Parathyroid adenoma (tissue), 2 donors: ENCODE measurements around the gene OPCML.
"Not testable (repeated sequence)": the region's sequence is repeated elsewhere in the genome, so short reads cannot be mapped to it uniquely, and the experiment has no call there.

Experiments
- H2AFZ ChIP-seq: fragments of 300-600 bp; sonication (generic); one replicate; pipeline ENCODE4 v1.7.0; 2017; ENCODE audit warnings: antibody characterized with exemption, mild to moderate bottlenecking
- H3K27ac ChIP-seq: fragments of 300-600 bp; sonication (generic); one replicate; pipeline ENCODE4 v1.7.0; 2017
- H3K27me3 ChIP-seq: fragments of 300-600 bp; sonication (generic); one replicate; pipeline ENCODE4 v1.7.0; 2017; ENCODE audit warnings: low read length; ENCODE audit not compliant: control insufficient read depth, insufficient read depth
- H3K36me3 ChIP-seq: fragments of 300-600 bp; sonication (generic); one replicate; pipeline ENCODE4 v1.7.0; 2017; ENCODE audit warnings: low read length; ENCODE audit not compliant: control insufficient read depth, insufficient read depth
- H3K4me1 ChIP-seq: fragments of 300-600 bp; sonication (generic); one replicate; pipeline ENCODE4 v1.7.0; 2017; ENCODE audit warnings: control low read depth
- H3K4me2 ChIP-seq: fragments of 300-600 bp; sonication (generic); one replicate; pipeline ENCODE4 v1.7.0; 2017; ENCODE audit warnings: low read length
- H3K4me3 ChIP-seq: fragments of 300-600 bp; sonication (generic); one replicate; pipeline ENCODE4 v1.7.0; 2017; ENCODE audit warnings: low read depth, low read length
- H3K79me2 ChIP-seq: fragments of 300-600 bp; sonication (generic); one replicate; pipeline ENCODE4 v1.7.0; 2017; ENCODE audit warnings: control low read depth
- H3K9ac ChIP-seq: fragments of 300-600 bp; sonication (generic); one replicate; pipeline ENCODE4 v1.7.0; 2017; ENCODE audit warnings: mild to moderate bottlenecking
- H3K9me3 ChIP-seq: fragments of 300-600 bp; sonication (generic); one replicate; pipeline ENCODE4 v1.7.0; 2017; ENCODE audit warnings: low read length; ENCODE audit not compliant: control insufficient read depth
- CTCF ChIP-seq: fragments of 300-600 bp; sonication (generic); IDR thresholded peaks from one replicate; pipeline ENCODE4 v1.7.0; 2017; ENCODE audit warnings: antibody characterized with exemption, mild to moderate bottlenecking
- donor health status: primary hyperparathyroidism.

Gene OPCML

GRCh38 chr11:132373405-132374143 lies 1158.7 kb downstream of the OPCML start:
- no peak overlapping the region for H3K4me3 ChIP-seq
- no peaks in the 10 kb centered on the region for H3K9me3 ChIP-seq
- H3K27ac ChIP-seq = no peak overlapping the region
- H3K4me1 ChIP-seq = no peaks in the 10 kb centered on the region
- TF ChIP-seq CTCF = no peak
- no peak overlapping the region for H3K9ac ChIP-seq
- H3K27me3 ChIP-seq = no peaks in the 10 kb centered on the region
- no peak overlapping the region for H3K4me2 ChIP-seq
- no peaks in the 10 kb centered on the region for H3K36me3 ChIP-seq
- H3K79me2 ChIP-seq = no peaks in the 10 kb centered on the region
- no peak overlapping the region for H2AFZ ChIP-seq

GRCh38 chr11:132370114-132370513 lies 1162.2 kb downstream of the OPCML start:
- H3K9ac ChIP-seq, H3K4me3 ChIP-seq, H3K4me2 ChIP-seq, H3K9me3 ChIP-seq, H3K27ac ChIP-seq, H2AFZ ChIP-seq, H3K79me2 ChIP-seq, H3K36me3 ChIP-seq, H3K4me1 ChIP-seq, H3K27me3 ChIP-seq: not testable (repeated sequence)

- Histone ChIP-seq H3K79me2 (no peaks in the 10 kb centered on the region), H3K9ac (no peak overlapping the region), H3K27ac (no peak overlapping the region), H3K4me2 (no peak overlapping the region), H3K4me1 (no peaks in the 10 kb centered on the region), H3K36me3 (no peaks in the 10 kb centered on the region), H3K9me3 (no peaks in the 10 kb centered on the region), H3K27me3 (no peaks in the 10 kb centered on the region), H3K4me3 (no peak overlapping the region), H2AFZ (no peak overlapping the region)
- TF ChIP-seq CTCF = no peak
These were observed 1165.0 kb downstream of the OPCML start for GRCh38 chr11:132367293-132367692.

- no peak overlapping the region for H3K4me3 ChIP-seq
- H3K9ac ChIP-seq = no peak overlapping the region
- no peaks in the 10 kb centered on the region for H3K4me1 ChIP-seq
- H3K27ac ChIP-seq = no peak overlapping the region
- H3K27me3 ChIP-seq = no peaks in the 10 kb centered on the region
- TF ChIP-seq CTCF = no peak
- no peak overlapping the region for H3K4me2 ChIP-seq
- no peaks in the 10 kb centered on the region for H3K79me2 ChIP-seq
- no peak overlapping the region for H2AFZ ChIP-seq
- H3K9me3 ChIP-seq = no peaks in the 10 kb centered on the region
- no peaks in the 10 kb centered on the region for H3K36me3 ChIP-seq
These were observed 1166.7 kb downstream of the OPCML start for GRCh38 chr11:132365650-132366049.
